SU-DHL-6 (cell line): Measurements from ENCODE around the gene ACSS1.

ENCODE experiments used
- H2AFZ ChIP-seq: fragments of 200-600 bp; sonication (generic); 2 replicates; pipeline ENCODE4 v1.6.1; 2014; ENCODE audit warnings: low read depth, mild to moderate bottlenecking, moderate library complexity, mixed read lengths, antibody characterized with exemption, low read length; ENCODE audit not compliant: severe bottlenecking
- H3F3A ChIP-seq: fragments of 200-600 bp; shearing (Covaris generic); 2 replicates; pipeline ENCODE4 v1.6.0; 2016; ENCODE audit warnings: antibody characterized with exemption, mild to moderate bottlenecking; ENCODE audit not compliant: insufficient read depth
- H3K27ac ChIP-seq: fragments of 200-600 bp; sonication (generic); 2 replicates; pipeline ENCODE4 v1.5.1; 2016; ENCODE audit warnings: low read depth, mild to moderate bottlenecking, low read length, moderate library complexity, mixed read lengths
- H3K27me3 ChIP-seq: fragments of 200-600 bp; sonication (generic), shearing (Covaris generic); 2 replicates; pipeline ENCODE4 v1.6.0; 2014; ENCODE audit warnings: mild to moderate bottlenecking, low read length
- H3K36me3 ChIP-seq: fragments of 200-600 bp; sonication (generic); 2 replicates; pipeline ENCODE4 v1.6.1; 2014; ENCODE audit warnings: mild to moderate bottlenecking, low read length, mixed read lengths
- H3K4me2 ChIP-seq: fragments of 300-600, 200-600 bp; shearing (Covaris generic), sonication (generic); 2 replicates; pipeline ENCODE4 v1.6.0; 2014; ENCODE audit warnings: low read length, low read depth, mild to moderate bottlenecking; ENCODE audit not compliant: poor library complexity, severe bottlenecking
- H3K4me3 ChIP-seq: fragments of 200-600 bp; sonication (generic); 2 replicates; pipeline ENCODE4 v1.5.1; 2014; ENCODE audit warnings: antibody characterized with exemption, low read length, mild to moderate bottlenecking, mixed read lengths; ENCODE audit not compliant: insufficient read depth, poor library complexity, severe bottlenecking
- H3K79me2 ChIP-seq: fragments of 200-600 bp; sonication (generic); 2 replicates; pipeline ENCODE4 v1.6.1; 2014; ENCODE audit warnings: mild to moderate bottlenecking, low read length, moderate library complexity; ENCODE audit not compliant: insufficient read depth
- H3K9ac ChIP-seq: fragments of 200-600 bp; sonication (generic); 2 replicates; pipeline ENCODE4 v1.7.0; 2014; ENCODE audit warnings: mild to moderate bottlenecking, low read length
- H3K9me2 ChIP-seq: fragments of 200-600 bp; sonication (generic); replicated peaks from 2 replicates; pipeline ENCODE4 v1.6.1; 2014; ENCODE audit warnings: low read length; ENCODE audit not compliant: insufficient read depth
- H3K9me3 ChIP-seq: fragments of 200-600 bp; sonication (generic); 2 replicates; pipeline ENCODE4 v1.6.1; 2014; ENCODE audit warnings: low read length, mixed read lengths; ENCODE audit not compliant: insufficient read depth
- H4K20me1 ChIP-seq: fragments of 200-600 bp; sonication (generic); 2 replicates; pipeline ENCODE4 v1.6.1; 2014; ENCODE audit warnings: low read depth, mild to moderate bottlenecking, antibody characterized with exemption, low read length, moderate library complexity, mixed read lengths
- EZH2phosphoT487 ChIP-seq: fragments of 200-600 bp; sonication (generic), shearing (Covaris generic); conservative IDR thresholded peaks from 2 replicates; pipeline ENCODE4 v1.6.1; 2018; ENCODE audit warnings: mild to moderate bottlenecking, antibody characterized with exemption, low read length, moderate library complexity, mixed read lengths
- TF ChIP-seq, protein P1 (sequence below): fragments of 200-600 bp; sonication (generic); IDR thresholded peaks from one replicate; pipeline ENCODE4 v1.5.1; 2017; ENCODE audit warnings: antibody characterized with exemption, mild to moderate bottlenecking, low read length, moderate library complexity; ENCODE audit not compliant: insufficient read depth, poor library complexity, severe bottlenecking

Gene ACSS1

DNA sequence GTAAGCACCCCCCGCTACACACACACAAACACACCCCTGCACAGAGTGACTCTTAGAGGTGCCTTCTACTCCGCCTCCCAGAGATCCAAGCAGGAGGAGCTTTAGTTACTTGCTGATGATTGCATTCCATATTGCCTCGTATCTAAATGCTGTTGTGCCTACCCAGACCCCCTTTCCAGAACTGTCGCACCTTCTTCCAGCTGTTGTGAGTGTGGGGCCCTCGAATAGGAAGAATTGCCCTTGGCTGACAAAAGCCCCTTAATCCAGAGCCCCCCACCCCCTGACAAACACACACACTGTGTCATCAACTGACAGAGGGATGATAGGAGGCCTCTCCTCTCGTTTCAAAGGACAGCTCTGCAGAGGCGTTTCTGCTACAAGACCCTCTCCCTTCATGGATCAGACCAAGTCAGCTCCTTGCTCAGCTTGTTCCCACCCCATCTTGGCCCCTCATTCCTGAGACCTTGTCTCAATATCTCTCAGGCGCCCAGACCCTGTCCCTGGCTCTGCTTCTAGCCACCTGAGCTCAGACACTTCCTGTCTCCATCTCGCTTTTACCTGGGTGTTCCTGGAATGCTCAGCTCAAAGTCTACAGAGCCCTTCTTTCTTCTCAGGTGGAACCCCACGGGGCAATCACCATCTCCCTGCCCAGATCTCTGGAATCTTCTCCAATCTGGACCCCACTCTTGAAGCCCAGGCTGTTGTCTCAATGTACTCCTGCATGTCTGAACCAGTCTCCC lies 28.0 kb upstream of the ACSS1 start:
- no peaks in the 10 kb centered on the region for H3F3A ChIP-seq
- no peak overlapping the region for H2AFZ ChIP-seq
- H3K27ac ChIP-seq = no peak overlapping the region
- H3K27me3 ChIP-seq = no peaks in the 10 kb centered on the region
- no peaks in the 10 kb centered on the region for H3K9me2 ChIP-seq
- no peaks in the 10 kb centered on the region for H3K9me3 ChIP-seq
- no peak overlapping the region for H3K4me2 ChIP-seq
- no peaks in the 10 kb centered on the region for H3K36me3 ChIP-seq
- H4K20me1 ChIP-seq = no peaks in the 10 kb centered on the region
- H3K4me3 ChIP-seq = no peak overlapping the region
- TF ChIP-seq, protein P1, sequence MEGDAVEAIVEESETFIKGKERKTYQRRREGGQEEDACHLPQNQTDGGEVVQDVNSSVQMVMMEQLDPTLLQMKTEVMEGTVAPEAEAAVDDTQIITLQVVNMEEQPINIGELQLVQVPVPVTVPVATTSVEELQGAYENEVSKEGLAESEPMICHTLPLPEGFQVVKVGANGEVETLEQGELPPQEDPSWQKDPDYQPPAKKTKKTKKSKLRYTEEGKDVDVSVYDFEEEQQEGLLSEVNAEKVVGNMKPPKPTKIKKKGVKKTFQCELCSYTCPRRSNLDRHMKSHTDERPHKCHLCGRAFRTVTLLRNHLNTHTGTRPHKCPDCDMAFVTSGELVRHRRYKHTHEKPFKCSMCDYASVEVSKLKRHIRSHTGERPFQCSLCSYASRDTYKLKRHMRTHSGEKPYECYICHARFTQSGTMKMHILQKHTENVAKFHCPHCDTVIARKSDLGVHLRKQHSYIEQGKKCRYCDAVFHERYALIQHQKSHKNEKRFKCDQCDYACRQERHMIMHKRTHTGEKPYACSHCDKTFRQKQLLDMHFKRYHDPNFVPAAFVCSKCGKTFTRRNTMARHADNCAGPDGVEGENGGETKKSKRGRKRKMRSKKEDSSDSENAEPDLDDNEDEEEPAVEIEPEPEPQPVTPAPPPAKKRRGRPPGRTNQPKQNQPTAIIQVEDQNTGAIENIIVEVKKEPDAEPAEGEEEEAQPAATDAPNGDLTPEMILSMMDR = no peak
- no peak for TF ChIP-seq EZH2phosphoT487
- no peak overlapping the region for H3K9ac ChIP-seq
- no peaks in the 10 kb centered on the region for H3K79me2 ChIP-seq

DNA sequence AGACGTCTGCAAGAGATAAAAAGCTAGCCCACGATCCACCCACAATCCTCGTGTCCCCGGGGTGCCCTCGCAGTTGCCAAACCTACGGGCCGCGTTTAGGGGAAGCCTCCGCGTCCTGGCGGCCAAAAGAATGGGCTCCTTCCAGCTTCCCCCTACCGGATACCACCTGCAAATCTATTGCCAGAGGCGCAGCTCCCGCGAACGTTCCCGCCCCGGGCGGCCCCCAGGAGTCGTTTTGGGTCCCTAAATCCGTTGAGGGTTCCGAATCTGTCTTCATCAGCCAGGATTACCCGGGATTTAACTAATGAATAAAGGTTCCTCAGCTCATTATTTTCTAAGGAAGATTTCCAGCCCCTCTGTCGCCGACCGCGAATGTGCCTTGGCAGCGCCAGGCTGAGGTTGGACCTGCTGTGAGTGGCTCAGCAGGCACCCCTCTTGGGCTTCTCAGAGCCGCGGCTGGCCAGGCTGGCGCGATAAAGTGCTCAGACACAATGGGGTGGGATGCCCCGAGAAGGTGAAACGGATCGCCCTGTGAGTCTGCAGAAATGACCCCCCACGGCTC lies 26.8 kb upstream of the ACSS1 start:
- H3K36me3 ChIP-seq = no peaks in the 10 kb centered on the region
- H4K20me1 ChIP-seq = no peaks in the 10 kb centered on the region
- no peaks in the 10 kb centered on the region for H3K9me3 ChIP-seq
- no peak overlapping the region for H2AFZ ChIP-seq
- no peak overlapping the region for H3K4me3 ChIP-seq
- H3K9me2 ChIP-seq = no peaks in the 10 kb centered on the region
- H3K79me2 ChIP-seq = no peaks in the 10 kb centered on the region
- no peaks in the 10 kb centered on the region for H3K27me3 ChIP-seq
- TF ChIP-seq EZH2phosphoT487 = no peak
- TF ChIP-seq, protein P1 = no peak
- H3K4me2 ChIP-seq = no peak overlapping the region
- H3K27ac ChIP-seq = no peak overlapping the region
- H3K9ac ChIP-seq = no peak overlapping the region
- no peaks in the 10 kb centered on the region for H3F3A ChIP-seq

DNA sequence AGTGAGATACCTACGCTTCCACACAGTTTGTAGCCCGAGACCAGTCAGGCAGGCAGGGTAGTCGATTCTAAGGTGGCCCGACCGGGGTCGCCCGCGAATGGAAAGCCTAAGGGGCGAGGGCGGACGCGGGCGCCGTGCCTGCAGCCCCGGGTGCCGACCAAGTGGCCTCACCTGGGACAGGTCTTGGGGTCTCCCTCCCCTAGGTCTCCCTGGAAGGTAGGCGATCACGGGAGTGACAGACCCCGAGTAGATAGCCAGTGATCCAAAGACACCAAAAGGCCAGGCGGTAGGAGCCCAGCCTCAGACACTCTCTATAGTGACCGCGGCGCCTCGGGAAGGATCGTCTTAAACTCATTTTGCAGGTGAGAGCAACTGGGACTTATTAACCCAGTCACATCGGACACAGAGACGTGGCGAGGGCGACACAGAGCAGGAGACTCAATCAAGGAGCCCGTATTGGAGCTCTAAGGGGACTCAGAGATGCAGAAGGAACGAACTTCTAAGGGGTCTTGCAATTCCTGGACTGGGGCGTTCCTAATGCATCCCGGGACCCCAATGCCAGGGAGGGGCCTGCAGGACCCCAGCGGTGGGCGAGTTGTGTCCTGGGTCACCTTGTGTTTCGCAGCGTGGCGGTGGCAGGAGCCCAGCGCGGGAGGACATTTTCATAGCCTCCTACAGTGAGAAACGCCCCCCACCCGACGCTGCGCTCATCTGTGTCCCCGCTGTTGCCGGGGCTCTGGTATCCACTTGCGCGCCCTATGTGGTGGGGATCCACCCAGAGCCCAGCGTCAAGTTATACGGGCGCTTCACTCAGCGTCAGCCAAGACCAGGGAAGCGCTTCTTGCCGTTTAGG lies 26.1 kb upstream of the ACSS1 start:
- H3K27ac ChIP-seq = no peak overlapping the region
- TF ChIP-seq, protein P1 = no peak
- TF ChIP-seq EZH2phosphoT487 = no peak

More for the DNA sequence above, 26.1 kb upstream of the ACSS1 start:
- Histone ChIP-seq H3K9ac (no peak overlapping the region), H3K9me2 (no peaks in the 10 kb centered on the region), H3K4me2 (no peak overlapping the region), H3K4me3 (no peak overlapping the region), H3K9me3 (no peaks in the 10 kb centered on the region), H3K79me2 (no peaks in the 10 kb centered on the region), H3F3A (no peaks in the 10 kb centered on the region), H2AFZ (no peak overlapping the region), H4K20me1 (no peaks in the 10 kb centered on the region), H3K36me3 (no peaks in the 10 kb centered on the region), H3K27me3 (no peaks in the 10 kb centered on the region)
